GM18499 (cell line): Measurements from ENCODE around the gene RPIA.
"Not testable (repeated sequence)": the region's sequence is repeated elsewhere in the genome, so short reads cannot be mapped to it uniquely, and the experiment has no call there.

Source experiments
- ATAC-seq: cut with Tn5 transposase; IDR thresholded peaks from one replicate; pipeline ENCODE4 v1.9.1; 2021; ENCODE audit warnings: moderate number of reproducible peaks; ENCODE audit not compliant: insufficient read depth, unreplicated experiment

Gene RPIA

GRCh38 chr2:88691339-88692183 is at the start of gene RPIA:
RPIA (plus strand) TSS chr2:88691673; CDS start chr2:88691699, 26 bp downstream.
- peak; percentile 93 for ATAC-seq

DNA sequence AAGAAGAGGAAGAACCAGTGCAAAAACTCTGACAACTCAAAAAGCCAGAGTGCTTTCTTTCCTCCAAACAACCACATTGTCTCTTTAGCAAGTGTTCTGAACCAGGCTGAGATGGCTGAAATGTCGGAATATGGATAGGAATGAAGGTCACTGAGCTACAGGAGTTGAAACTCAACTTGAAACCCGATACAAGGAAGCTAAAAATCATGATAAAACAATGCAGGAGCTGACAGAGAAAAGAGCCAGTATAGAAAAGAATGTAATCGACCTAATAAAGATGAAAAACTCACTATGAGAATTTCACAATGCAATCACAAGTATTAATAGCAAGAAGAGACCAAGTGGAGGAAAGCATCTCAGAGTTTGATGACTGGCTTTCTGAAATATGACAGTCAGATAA is 49.2 kb upstream of the RPIA start:
- ATAC-seq: no peak

DNA sequence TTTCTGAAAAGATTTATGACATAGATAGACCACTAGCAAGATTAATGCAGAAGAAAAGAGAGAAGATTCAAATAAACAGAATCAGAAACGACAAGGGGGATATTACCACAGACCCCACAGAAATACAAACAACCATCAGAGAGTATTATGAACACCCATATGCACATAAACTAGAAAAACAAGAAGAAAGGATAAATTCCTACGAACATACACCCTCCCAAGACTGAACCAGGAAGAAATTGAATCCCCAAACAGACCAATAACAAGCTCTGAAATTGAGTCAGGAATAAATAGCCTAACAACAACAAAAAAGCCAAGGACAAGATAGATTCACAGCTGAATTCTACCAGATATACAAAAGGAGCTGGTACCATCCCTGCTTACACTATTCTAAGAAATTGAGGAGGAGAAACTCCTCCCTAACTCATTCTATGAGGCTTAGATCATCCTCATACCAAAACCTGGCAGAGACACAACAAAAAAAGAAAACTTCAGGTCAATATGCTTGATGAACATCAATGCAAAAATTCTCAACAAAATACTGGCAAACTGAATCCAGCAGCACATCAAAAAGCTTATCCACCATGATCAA is 46.1 kb upstream of the RPIA start:
- ATAC-seq: not testable (repeated sequence)

- ATAC-seq: no peak
Observed at GRCh38 chr2:88651646-88652045, 39.8 kb upstream of the RPIA start.

GRCh38 chr2:88654714-88655113 is 36.8 kb upstream of the RPIA start:
- ATAC-seq: no peak

- ATAC-seq: no peak
Observed at GRCh38 chr2:88656690-88657089, 34.8 kb upstream of the RPIA start.

DNA sequence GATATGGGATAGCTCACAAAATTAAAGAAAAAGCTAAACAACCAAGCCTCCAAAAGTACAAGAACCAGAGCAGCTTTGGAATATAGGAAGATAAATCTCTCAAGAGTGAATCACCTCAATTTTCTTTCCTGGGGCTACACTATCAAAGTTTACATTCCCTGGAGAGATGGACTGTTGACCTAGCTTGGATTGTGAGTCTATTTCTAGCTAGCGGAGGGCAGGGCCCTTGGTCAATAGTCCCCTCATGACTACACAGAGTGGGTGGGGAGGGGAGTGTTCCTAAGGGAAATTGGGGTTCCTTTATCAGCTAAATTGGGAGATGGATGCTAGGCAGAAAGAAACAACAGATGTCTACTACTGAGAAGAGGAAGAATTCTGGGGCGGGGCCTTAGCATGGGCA is 34.3 kb upstream of the RPIA start:
- ATAC-seq: no peak

DNA sequence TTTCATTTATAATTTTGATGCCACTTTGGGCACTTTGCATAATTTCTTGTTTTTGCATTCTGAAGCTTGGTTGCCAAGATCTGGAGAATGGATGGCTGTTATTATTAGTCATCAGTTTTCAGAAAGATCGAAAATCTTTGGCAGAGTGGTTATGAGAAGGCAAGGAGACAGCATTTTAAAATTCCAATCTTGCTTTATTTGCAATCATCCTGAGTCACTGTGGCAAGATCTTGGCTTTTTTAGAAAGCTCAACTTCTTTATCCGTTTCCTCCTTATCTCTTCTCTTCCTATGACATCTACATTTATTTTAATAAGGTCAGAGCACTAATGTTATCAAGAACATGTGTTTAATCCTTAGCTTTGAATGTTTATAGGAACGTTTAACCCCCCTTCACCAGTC is 33.1 kb upstream of the RPIA start:
- no peak for ATAC-seq

GRCh38 chr2:88658881-88659537 is 32.5 kb upstream of the RPIA start:
- ATAC-seq: no peak

- ATAC-seq: no peak
Observed at GRCh38 chr2:88659538-88659915, 31.9 kb upstream of the RPIA start.

DNA sequence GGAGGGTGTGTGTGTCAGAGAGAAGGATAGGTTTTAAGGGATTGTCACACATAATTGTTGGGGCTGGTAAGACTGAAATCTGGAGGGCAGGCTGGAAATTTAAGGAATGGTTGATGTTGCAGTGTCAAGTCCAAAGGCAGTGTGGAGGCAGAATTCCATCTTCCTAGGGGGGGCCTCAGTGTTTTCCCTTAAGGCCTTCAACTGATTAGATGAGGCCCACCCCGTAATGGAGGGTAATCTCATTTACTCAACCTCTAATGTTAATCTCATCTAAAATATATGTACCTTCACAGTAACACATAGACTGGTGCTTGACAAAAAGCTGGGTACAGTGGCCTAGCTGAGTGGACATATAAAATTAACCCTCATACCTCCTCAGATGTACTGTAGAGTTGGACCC is 30.9 kb upstream of the RPIA start:
- ATAC-seq: no peak

GRCh38 chr2:88666576-88666975 is 24.9 kb upstream of the RPIA start:
- no peak for ATAC-seq

DNA sequence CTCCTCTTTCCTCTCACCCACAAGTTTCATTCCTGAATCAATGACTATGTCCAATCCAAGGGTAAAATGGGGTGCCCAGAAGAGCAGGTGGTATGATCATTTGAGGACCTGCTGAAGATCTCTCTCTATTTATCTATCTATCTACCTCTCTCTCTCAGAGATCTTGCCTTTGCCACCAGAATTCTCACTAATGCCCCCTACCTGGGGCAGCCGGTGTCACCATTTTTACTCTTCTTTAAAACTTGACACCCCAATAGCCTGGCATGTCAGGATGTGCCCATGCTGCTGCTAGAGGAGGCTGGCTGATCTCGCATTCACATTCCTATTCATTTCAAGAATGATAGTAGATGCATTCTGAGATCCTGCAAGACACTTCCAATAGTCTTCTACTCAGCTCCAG is 24.3 kb upstream of the RPIA start:
- ATAC-seq: no peak

DNA sequence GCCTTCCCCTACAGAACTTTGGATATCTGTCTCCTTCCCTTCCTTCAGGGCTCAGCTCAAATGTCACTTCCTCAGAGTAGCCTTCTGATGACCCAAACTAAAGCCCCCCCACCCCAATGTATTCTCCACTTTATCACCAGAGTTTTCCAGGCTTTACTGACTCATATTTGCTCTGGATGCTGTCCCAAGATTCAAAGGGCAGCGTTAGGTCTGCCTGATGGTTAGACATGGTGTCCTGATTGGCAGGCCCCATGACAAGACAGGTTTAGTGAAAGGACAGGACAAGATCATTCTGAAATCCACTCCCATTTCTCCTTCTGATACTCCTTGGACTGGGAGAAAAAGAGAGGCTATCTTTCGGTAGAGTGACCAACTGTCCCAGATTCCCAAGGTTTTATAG is 22.6 kb upstream of the RPIA start:
- no peak for ATAC-seq

DNA sequence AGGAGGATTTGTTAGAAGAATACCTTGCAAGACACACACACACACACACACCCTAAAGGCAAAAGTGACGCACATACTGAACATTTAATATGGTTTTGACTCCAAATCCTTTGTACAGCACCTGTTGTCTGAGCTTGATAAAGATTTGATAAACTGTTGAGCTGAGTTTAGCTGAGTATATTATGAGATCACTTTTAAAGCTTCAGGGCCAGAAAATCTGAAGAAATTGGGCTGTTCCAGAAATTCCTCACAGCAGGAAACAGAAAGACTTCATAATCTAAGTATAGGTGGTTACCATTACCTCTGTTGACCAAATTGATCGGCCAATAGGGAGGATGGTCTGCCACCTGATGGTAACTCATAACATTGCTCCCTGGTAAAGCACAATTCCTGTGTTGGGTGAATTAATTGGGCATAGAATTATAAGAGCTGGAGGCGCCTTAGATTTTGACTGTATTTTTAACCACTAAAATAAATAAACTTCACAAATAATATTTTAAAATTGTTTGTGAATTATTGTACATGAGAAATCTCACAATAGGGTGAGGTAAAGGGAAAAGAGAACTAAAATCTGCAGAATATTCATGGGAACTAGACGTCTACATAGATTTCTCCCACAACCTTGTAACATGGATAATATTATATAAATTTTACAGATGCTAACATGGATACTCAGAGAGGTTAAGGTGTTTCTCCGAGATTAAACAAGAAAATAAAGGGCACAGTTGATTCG is 21.8 kb upstream of the RPIA start:
- ATAC-seq: peak; percentile 64

DNA sequence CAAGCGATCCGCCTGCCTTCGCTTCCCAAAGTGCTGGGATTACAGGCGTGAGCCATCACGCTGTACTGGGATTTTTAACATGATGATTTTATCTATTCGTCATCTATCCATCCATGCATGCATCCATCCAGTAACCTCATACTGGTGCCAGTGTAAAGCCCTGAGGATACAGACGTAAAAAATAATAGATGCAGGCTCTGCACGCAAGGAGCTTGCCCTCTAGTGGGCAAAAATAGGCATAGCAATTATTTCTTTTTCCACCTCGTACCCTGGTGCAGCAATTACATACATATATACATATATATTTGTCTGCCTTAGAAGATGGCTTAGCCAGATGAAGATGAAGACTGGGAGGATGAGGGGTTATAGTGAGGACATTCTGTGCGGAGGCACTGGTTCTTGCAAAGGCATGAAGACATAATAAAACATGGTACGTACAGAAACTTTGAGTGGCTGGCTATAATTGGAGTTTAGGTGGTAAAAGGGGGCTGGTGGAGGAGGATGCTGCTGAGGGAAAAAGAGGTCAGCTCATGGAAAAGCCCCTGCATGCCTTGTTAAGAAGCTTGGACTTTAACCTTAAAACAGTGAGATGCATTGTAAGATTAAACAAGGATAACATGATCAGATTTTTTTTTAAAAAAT is 19.6 kb upstream of the RPIA start:
- no peak for ATAC-seq

- ATAC-seq: no peak
Observed at GRCh38 chr2:88673363-88673762, 18.1 kb upstream of the RPIA start.

DNA sequence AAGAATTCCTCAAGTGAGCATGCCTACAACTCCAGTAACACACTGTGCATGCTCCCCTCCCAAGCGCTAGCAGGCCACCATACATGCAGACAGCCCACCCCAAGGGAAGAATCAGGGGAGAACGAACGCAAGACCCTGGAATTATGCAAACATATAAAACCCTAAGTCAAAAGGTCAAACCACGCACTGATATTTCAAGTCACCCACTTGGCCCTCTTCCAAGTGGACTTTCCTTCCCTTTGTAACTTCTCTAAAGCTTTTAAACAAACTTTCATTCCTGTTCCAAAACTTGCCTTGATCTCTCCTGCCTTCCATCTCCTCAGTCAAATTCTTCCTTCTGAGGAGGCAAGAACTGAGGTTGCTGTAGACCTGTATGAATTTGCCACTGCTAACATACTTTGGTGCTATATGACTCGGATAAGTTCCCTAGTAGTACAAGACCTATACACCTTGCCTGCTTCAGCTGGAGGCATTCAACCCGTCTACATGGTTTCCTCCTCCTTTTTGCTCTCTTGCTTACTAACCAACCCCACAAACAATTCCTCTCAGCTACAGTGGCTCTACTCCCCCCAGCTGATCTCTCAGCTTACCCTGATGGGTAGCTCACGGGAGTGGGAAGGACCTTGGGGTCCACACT is 11.1 kb upstream of the RPIA start:
- no peak for ATAC-seq

- no peak for ATAC-seq
Observed at GRCh38 chr2:88680916-88681315, 10.6 kb upstream of the RPIA start.
